PFSK-1 (cell line): ENCODE measurements around the gene PADI4.

Source experiments
- FOXP2 ChIP-seq: optimal IDR thresholded peaks from 2 replicates; pipeline ENCODE3; 2011; ENCODE audit warnings: borderline replicate concordance, control low read depth, inconsistent platforms; ENCODE audit not compliant: insufficient read depth; ENCODE audit errors: extremely low read length, extremely low read depth
- POLR2AphosphoS5 ChIP-seq: IDR thresholded peaks from 2 replicates; pipeline ENCODE4 v1.6.1; 2012; ENCODE audit warnings: low read depth, mild to moderate bottlenecking, control low read depth, low read length, moderate library complexity
- REST ChIP-seq, 2 experiments: IDR thresholded peaks; 2 replicates each; pipeline versions ENCODE4 v1.6.1 to v1.8.0; 2011 to 2012; ENCODE audit warnings: low read depth in 2 of 2, low read length in 2 of 2, control low read depth in 1 of 2, inconsistent platforms in 1 of 2, mild to moderate bottlenecking in 1 of 2, moderate library complexity in 1 of 2; ENCODE audit not compliant: insufficient read depth in 1 of 2
- SIN3A ChIP-seq: IDR thresholded peaks from 2 replicates; pipeline ENCODE4 v1.6.1; 2012; ENCODE audit warnings: mild to moderate bottlenecking, low read length, moderate library complexity, borderline replicate concordance; ENCODE audit not compliant: insufficient read depth
- TAF1 ChIP-seq: IDR thresholded peaks from 2 replicates; pipeline ENCODE4 v1.6.1; 2012; ENCODE audit warnings: low read length, control low read depth, borderline replicate concordance; ENCODE audit not compliant: insufficient read depth

PADI4 gene

GRCh38 chr1:17356387-17357026 lies 48.5 kb downstream of the PADI4 start:
- TF ChIP-seq TAF1 (no peak), POLR2AphosphoS5 (no peak), FOXP2 (no peak), REST (IDR thresholded peaks at IDR 0.05; ENCODE audit: insufficient read depth in 1 of 2, low read depth in 2 of 2, low read length in 2 of 2) (no peak), SIN3A (no peak)

GRCh38 chr1:17358557-17358956 lies 50.6 kb downstream of the PADI4 start:
- TF ChIP-seq POLR2AphosphoS5: no peak
- no peak for TF ChIP-seq SIN3A

GRCh38 chr1:17359031-17359430 lies 51.0 kb downstream of the PADI4 start:
- TF ChIP-seq TAF1 (no peak), POLR2AphosphoS5 (no peak), FOXP2 (no peak), SIN3A (no peak), REST (IDR thresholded peaks at IDR 0.05; ENCODE audit: insufficient read depth in 1 of 2, low read depth in 2 of 2, low read length in 2 of 2) (no peak)

GRCh38 chr1:17359808-17360207 lies 51.8 kb downstream of the PADI4 start:
- TF ChIP-seq SIN3A: no peak
- TF ChIP-seq REST (IDR thresholded peaks at IDR 0.05; ENCODE audit: insufficient read depth in 1 of 2, low read depth in 2 of 2, low read length in 2 of 2): no peak
- no peak for TF ChIP-seq POLR2AphosphoS5
- no peak for TF ChIP-seq TAF1
- TF ChIP-seq FOXP2: no peak

GRCh38 chr1:17360272-17360956 lies 52.4 kb downstream of the PADI4 start:
- no peak for TF ChIP-seq POLR2AphosphoS5
- TF ChIP-seq SIN3A: no peak

GRCh38 chr1:17361687-17362086 lies 53.7 kb downstream of the PADI4 start:
- TF ChIP-seq TAF1 (no peak), REST (IDR thresholded peaks at IDR 0.05; ENCODE audit: insufficient read depth in 1 of 2, low read depth in 2 of 2, low read length in 2 of 2) (no peak), SIN3A (no peak), FOXP2 (no peak), POLR2AphosphoS5 (no peak)
